Mammary epithelial cell (primary cell): ENCODE results near the gene P2RX2.

ENCODE experiments used
- CTCF ChIP-seq, 2 donors: IDR thresholded peaks in 1 of 2; conservative IDR thresholded peaks in 1 of 2; 2 replicates each; pipeline ENCODE4 v1.5.1; 2011 to 2012; ENCODE audit warnings: inconsistent platforms in 2 of 2, low read length in 2 of 2, mild to moderate bottlenecking in 2 of 2, control low read depth in 1 of 2, low read depth in 1 of 2; ENCODE audit not compliant: insufficient read depth in 1 of 2; ENCODE audit errors: extremely low read depth in 1 of 2
- EZH2 ChIP-seq: IDR thresholded peaks from 2 replicates; pipeline ENCODE4 v1.6.1; 2012; ENCODE audit warnings: low read length, inconsistent platforms, borderline replicate concordance

GRCh38 chr12:132572801-132573760, 45.5 kb upstream of the P2RX2 start:
- TF ChIP-seq CTCF (conservative IDR thresholded peaks at IDR 0.05 in 1 of 2, IDR thresholded peaks at IDR 0.05 in 1 of 2; ENCODE audit: extremely low read depth in 1 of 2, insufficient read depth in 1 of 2, low read depth in 1 of 2, low read length in 2 of 2) = no peak
- no peak for TF ChIP-seq EZH2
